Urinary bladder (tissue), 4 donors: ENCODE measurements around the gene ZNF134. TPM values are rescaled to one million over a fixed set of nuclear protein-coding genes. Genes with fewer than 3 reads are reported as not detected.

Source experiments
- DNase-seq: peaks from one replicate; pipeline ENCODE4 v3.0.0-alpha.2; 2015; ENCODE audit errors: extremely low spot score
- H3K27ac ChIP-seq: one replicate; pipeline ENCODE4 v1.5.1; 2013; ENCODE audit warnings: low read depth, mild to moderate bottlenecking, moderate library complexity
- H3K36me3 ChIP-seq: one replicate; pipeline ENCODE4 v1.6.1; 2013; ENCODE audit warnings: mild to moderate bottlenecking, moderate library complexity; ENCODE audit not compliant: insufficient read depth
- H3K4me1 ChIP-seq: one replicate; pipeline ENCODE4 v1.6.1; 2013; ENCODE audit warnings: mild to moderate bottlenecking, moderate library complexity; ENCODE audit not compliant: insufficient read depth
- H3K4me3 ChIP-seq: one replicate; pipeline ENCODE4 v1.5.1; 2013; ENCODE audit warnings: low read depth, low read length
- WGBS: extraction: QIAGEN DNeasy Blood & Tissue Kit; methylation state at CpG from one replicate; pipeline ENCODE4 v1.1.7; 2013; 5-methylcytosine and 5-hydroxymethylcytosine counted together
- polyA plus RNA-seq: library from polyadenylated mRNA; stranded (reverse); fragments of 200-250 nt; gene quantifications from one replicate; pipeline ENCODE4 v1.2.3, GENCODE V29; 2013
- total RNA-seq: library from RNA; depleted of rRNA; stranded (reverse); fragments of >200 nt; gene quantifications from one replicate; pipeline ENCODE4 v1.2.3, GENCODE V29; 2014
- donor health status: healthy with polysubstance abuse.
- donor health status: healthy.

Gene ZNF134
- 32.1 TPM for total RNA-seq
- 17.6 TPM for polyA plus RNA-seq

- Histone ChIP-seq H3K4me3 (peak within 1 kb of the TSS; percentile 97), H3K4me1 (peaks cover 3% of the 10 kb centered on the region), H3K36me3 (peaks cover 5% of the 10 kb centered on the region), H3K27ac (peak within 1 kb of the TSS; percentile 63)
- DNase-seq: peak; percentile 76
- WGBS: 1% methylated on average over 64 of the region's 64 CpGs
Observed at GRCh38 chr19:57613941-57614743, at the start of gene ZNF134. Gene ZNF134, plus strand, starts transcription at chr19:57614242. Its CDS starts 5,227 bp downstream, at chr19:57619469.

DNA sequence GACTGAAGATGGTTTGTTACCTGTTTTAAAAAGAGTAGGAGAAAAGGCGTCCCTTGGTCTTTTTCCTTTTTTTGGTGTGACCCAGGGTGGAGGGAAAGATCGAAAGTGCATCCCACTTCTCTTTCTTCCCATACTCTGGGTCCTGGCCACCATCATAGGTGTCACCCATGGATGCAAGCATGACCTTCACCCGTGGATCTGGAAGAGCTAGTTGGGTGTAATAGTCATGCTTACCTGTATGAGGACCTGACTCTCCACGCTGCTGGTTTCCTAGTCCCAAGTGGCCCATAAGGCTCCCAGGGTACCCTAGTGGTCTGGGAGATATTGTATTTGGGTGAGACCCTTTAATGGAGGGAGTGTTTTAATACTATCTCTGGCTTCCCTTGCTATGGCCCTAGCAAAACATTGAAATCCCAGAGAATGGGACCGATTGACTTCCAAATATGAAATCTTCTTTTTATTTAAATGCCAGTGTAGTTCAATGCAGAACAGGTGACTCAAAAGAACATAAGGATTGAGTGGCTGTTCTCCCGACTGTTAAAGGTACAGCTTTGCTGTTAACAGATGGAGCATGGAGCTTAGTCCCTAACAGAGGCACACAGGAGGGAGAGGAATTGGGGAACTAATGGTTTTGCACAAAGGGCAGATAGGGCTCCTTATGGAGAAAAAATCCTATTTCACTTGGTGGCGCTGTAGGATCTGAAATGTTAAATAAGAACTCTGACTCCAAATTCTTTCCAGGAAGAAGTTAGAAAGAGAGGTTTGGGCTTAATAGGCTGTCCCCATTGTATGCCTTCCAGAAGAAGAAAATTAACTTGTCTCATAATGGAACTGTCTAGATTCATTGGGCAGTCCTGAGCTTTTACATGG is 47.4 kb upstream of the ZNF134 start:
- Histone ChIP-seq H3K36me3 (no peaks in the 10 kb centered on the region), H3K4me1 (no peaks in the 10 kb centered on the region), H3K27ac (no peak overlapping the region), H3K4me3 (no peak overlapping the region)
- 65% methylated on average over 7 of the region's 7 CpGs for WGBS
- DNase-seq: no peak

- DNase-seq: no peak
- H3K4me1 ChIP-seq: no peaks in the 10 kb centered on the region
- no peak overlapping the region for H3K4me3 ChIP-seq
- H3K27ac ChIP-seq: no peak overlapping the region
- peaks cover 12% of the 10 kb centered on the region for H3K36me3 ChIP-seq
Observed at GRCh38 chr19:57570707-57571106, 43.3 kb upstream of the ZNF134 start.

DNA sequence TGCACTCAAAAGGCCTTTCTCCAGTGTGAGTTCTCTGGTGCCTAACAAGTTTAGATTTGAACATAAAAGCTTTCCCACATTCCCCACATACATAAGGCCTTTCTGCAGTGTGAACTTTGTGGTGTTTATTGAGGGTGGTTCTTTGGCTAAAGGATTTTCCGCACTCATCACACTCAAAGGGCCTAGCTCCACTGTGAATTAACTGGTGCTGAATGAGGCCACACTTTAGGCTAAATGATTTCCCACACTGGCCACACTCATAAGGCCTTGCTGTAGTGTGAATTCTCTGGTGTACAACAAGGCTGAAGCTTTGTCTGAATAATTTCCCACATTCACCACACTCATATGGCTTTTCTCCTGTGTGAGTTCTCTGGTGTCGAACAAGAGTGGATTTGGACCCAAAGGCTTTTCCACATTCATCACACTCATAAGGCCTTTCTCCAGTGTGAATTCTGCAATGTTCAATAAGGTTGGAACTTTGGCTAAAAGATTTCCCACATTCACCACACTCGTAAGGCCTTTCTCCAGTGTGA is 41.6 kb upstream of the ZNF134 start:
- WGBS: over 99% methylated on average over 3 of the region's 3 CpGs
- no peak for DNase-seq
- Histone ChIP-seq H3K36me3 (peaks cover 15% of the 10 kb centered on the region), H3K4me3 (no peak overlapping the region), H3K27ac (no peak overlapping the region), H3K4me1 (no peaks in the 10 kb centered on the region)

DNA sequence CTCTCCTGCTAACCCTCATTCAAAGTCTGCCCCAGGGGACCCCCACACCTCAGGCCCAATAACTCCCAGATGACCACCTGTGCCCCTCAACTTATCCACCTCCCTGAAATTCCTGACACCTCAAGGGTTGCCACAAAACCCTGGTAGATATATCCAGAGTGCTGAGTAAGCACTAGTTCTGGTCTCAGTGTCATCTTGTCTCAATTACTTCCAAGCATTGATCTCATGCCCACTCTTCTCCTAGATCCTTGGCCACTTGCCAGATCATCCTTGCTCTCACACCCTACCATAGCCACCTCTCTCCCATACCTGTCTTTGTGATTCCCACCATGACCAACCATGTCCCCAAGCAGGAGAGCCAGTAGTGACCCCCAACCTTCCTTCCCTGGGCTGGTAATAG is 37.4 kb upstream of the ZNF134 start:
- Histone ChIP-seq H3K27ac (no peak overlapping the region), H3K36me3 (peaks cover 15% of the 10 kb centered on the region), H3K4me1 (no peaks in the 10 kb centered on the region), H3K4me3 (no peak overlapping the region)
- DNase-seq: no peak

- peak; percentile 96 for DNase-seq
- Histone ChIP-seq H3K27ac (no peak within 1 kb of the TSS), H3K4me3 (peak within 1 kb of the TSS; percentile 96), H3K4me1 (peaks cover 2% of the 10 kb centered on the region), H3K36me3 (peaks cover 10% of the 10 kb centered on the region)
- under 1% methylated on average over 62 of the region's 62 CpGs for WGBS
Observed at GRCh38 chr19:57578487-57579205, 35.4 kb upstream of the ZNF134 start, which contains the start of gene ZNF416. Gene ZNF416, minus strand, starts transcription at chr19:57578911. Its CDS starts 207 bp downstream, at chr19:57578704.

DNA sequence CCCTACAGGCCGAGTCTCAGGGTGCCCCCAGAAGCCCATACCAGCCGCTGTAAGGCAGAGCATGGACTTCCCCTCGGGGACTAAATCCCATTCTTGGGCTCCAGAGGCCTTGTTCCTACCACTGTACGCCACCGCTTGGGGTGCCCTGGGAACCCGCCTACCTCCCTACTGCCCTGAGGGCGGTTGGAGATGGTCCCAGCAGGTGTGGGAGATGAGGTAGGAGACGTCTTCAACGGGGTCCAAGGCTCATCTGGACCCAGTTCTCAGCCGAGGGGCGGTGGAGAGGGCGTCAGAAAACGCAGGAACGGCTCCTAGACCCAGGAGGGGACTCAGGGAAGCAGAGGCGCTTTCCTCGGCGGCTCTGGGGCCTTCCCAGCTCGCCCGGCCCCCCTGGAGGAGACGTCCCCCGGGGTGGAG is 30.9 kb upstream of the ZNF134 start:
- peak overlapping the region; percentile 58 for H3K4me3 ChIP-seq
- no peak overlapping the region for H3K27ac ChIP-seq
- peaks cover 2% of the 10 kb centered on the region for H3K4me1 ChIP-seq
- 32% methylated on average over 21 of the region's 21 CpGs for WGBS
- DNase-seq: no peak
- no peaks in the 10 kb centered on the region for H3K36me3 ChIP-seq

DNA sequence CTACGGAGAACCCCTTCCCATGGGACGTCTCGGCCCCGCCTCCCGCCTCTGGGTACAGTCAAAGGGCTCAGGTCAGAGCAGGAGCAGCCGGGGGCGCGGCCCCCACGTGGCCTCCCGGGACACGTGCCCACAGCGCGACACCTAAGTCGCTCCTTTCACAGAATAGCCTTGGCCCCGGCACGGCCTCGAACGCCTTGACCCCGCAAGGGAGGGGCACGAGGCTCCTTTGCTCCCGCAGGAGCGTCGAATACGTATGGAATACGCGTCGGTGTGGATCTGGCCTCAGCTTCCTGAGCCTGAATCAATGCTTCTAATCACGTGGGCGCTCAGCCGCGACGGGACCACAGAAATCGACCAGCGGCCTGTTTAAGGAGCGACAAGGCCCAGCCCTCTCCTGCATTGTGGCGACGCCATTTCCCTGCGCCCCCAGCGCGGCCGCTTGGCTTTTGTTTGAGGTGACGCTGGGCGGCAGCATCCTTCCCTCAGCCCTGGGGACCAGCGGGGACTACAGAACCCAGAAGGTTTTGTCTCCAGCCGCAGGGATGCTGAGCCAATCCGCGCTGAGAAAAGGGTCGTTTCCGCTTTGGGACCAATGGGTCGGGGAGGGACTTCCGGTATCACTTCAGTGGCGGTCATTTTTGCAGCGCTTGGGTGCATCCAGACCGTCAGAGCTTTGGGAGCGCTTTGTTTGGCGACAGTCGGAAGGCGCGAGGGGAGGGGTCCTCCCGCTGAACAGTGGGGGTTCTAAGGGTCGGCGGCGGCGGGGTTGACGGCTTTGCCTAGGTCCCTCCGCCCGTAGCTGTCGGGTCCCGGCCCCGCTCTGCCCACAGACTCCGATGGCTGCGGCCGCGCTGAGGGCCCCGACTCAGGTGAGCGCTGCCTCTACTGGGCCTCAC is 30.3 kb upstream of the ZNF134 start, which contains the start of gene ZIK1:
Gene ZIK1 (plus strand): TSS at position 625 of the 896 bp plus-strand sequence. CDS start 212 bp downstream, at position 837.
- H3K36me3 ChIP-seq: peaks cover 2% of the 10 kb centered on the region
- peak; percentile 94 for DNase-seq
- H3K4me1 ChIP-seq: peaks cover 2% of the 10 kb centered on the region
- H3K27ac ChIP-seq: no peak within 1 kb of the TSS
- WGBS: under 1% methylated on average over 76 of the region's 76 CpGs
- peak within 1 kb of the TSS; percentile 58 for H3K4me3 ChIP-seq

- H3K27ac ChIP-seq: no peak overlapping the region
- no peak overlapping the region for H3K4me3 ChIP-seq
- DNase-seq: no peak
- H3K36me3 ChIP-seq: peaks cover 7% of the 10 kb centered on the region
- peaks cover 2% of the 10 kb centered on the region for H3K4me1 ChIP-seq
- 99% methylated on average over 1 of the region's 1 CpG for WGBS
Observed at GRCh38 chr19:57587529-57587928, 26.5 kb upstream of the ZNF134 start.

- H3K4me3 ChIP-seq: peak overlapping the region; percentile 62
- no peaks in the 10 kb centered on the region for H3K4me1 ChIP-seq
- H3K36me3 ChIP-seq: no peaks in the 10 kb centered on the region
- no peak for DNase-seq
- no peak overlapping the region for H3K27ac ChIP-seq
- 53% methylated on average over 8 of the region's 8 CpGs for WGBS
Observed at GRCh38 chr19:57599377-57599760, 14.7 kb upstream of the ZNF134 start.

GRCh38 chr19:57599761-57600383 is 14.2 kb upstream of the ZNF134 start, which contains the start of gene ZNF530:
Gene ZNF530, plus strand, starts transcription at chr19:57599885. Its CDS starts 4,461 bp downstream, at chr19:57604346.
- peak; percentile 80 for DNase-seq
- WGBS: under 1% methylated on average over 53 of the region's 53 CpGs
- Histone ChIP-seq H3K27ac (no peak within 1 kb of the TSS), H3K4me3 (peak within 1 kb of the TSS; percentile 62), H3K36me3 (peaks cover 2% of the 10 kb centered on the region), H3K4me1 (no peaks in the 10 kb centered on the region)

DNA sequence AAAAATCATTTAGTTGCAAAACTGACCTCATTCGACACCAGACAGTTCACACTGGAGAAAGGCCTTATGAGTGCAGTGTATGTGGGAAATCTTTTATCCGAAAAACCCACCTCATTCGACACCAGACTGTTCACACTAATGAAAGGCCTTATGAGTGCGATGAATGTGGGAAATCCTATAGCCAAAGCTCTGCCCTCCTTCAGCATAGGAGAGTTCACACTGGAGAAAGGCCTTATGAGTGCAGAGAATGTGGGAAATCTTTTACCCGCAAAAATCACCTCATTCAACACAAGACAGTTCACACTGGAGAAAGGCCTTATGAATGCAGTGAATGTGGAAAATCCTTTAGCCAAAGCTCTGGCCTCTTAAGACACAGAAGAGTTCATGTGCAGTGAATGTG is 7.1 kb upstream of the ZNF134 start:
- Histone ChIP-seq H3K27ac (no peak overlapping the region), H3K36me3 (peaks cover 4% of the 10 kb centered on the region), H3K4me3 (no peak overlapping the region), H3K4me1 (no peaks in the 10 kb centered on the region)
- 98% methylated on average over 5 of the region's 5 CpGs for WGBS
- DNase-seq: no peak
